GM21737 (cell line): ENCODE data around the gene HCFC1.
"Not testable (repeated sequence)": the region's sequence is repeated elsewhere in the genome, so short reads cannot be mapped to it uniquely, and the experiment has no call there.

Source experiments
- ATAC-seq: cut with Tn5 transposase; IDR thresholded peaks from one replicate; pipeline ENCODE4 v1.9.1; 2021; ENCODE audit warnings: mild to moderate bottlenecking, moderate library complexity; ENCODE audit not compliant: unreplicated experiment

The HCFC1 gene

DNA sequence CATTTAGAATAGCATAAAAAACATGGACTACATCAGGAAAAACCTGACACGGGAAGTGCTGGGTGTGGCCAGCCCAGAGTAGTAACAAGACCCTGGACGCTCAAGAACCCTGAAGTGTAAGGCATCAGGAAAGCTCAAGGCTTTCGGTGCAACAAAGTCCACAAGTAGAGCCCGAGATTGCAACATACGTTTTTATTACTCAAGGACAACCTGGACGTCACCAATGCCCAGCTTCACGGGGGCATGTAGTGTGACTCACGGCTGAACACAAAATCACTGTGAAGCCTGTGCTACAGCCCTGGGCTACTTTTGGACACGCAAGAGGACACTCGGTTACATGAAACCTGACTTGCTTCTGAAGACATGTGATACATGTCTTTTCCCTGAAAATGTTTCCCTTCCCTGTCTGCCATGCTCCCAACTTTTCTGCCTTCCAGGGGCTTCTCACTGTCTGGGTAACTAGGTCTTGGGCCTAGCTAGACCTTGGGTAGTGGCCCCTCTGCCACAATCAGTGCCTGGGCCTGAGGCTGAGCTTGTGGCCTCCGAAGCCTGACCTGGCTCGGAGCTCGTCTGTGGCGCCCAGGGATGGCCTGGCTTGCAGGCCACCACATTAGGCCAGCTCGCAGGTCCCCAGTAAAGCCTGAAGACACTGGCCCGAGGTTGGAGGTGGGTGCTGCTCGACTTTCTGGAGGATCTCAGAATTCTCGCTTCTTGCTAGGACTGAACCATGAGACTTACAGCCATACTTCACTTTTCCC is 38.9 kb upstream of the HCFC1 start:
- ATAC-seq = no peak

DNA sequence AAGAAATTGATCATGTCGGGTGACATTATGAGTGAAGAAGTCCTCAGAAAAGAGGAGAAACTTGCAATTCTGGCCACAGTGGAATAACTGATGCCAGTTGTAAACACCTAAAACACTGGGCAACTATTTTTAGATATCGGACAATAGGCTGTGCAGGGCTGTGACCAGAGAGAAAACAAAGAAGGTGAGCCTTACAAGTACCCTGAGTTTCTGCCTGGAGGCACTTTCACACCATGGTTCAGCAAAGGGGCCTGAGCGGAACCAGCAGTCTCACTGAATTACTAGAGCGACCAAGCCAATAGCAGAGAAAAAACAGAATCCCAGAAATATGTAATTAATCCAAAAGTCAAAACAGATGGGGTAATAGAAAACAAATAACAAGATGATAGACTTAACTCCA is 36.9 kb upstream of the HCFC1 start:
- ATAC-seq = no peak

DNA sequence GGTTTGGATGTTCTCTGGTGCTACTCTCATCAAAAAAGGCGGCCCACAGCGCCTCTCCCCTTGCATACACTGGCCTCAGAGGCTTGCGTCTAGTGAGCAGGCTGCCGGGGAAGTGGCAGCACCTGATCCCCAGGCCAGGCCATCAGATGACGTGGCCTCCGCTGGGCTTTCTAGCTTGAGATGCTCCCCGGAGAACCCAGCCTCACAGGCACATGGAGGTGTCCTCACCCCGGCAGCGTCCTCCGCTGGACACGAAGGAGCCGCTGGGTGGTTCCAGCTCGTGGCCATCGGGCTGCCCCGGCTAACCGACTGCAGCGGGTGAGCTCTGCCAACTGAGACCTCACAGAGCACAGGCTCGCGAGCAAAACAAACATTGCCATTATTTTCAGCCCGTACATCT is 35.3 kb upstream of the HCFC1 start:
- no peak for ATAC-seq

DNA sequence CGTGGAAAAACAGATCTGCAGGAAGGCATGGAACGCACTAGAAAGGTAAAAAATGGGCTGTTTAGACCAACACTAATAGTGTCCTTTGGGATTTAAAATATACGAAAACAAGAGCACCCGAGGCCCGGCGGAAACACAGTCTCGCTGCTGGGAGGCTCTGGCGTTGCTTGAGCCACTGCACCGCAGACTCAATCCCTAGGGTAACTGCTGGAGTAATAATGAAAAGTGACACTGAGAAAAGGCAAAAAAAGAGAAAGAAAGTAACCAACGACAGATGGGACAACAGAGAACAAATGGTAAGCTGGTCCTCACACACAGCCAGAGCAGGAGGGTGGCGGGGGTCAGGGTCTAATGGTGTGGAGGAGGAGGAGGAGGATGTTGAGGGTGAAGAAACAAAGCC is 32.7 kb upstream of the HCFC1 start:
- ATAC-seq = no peak

DNA sequence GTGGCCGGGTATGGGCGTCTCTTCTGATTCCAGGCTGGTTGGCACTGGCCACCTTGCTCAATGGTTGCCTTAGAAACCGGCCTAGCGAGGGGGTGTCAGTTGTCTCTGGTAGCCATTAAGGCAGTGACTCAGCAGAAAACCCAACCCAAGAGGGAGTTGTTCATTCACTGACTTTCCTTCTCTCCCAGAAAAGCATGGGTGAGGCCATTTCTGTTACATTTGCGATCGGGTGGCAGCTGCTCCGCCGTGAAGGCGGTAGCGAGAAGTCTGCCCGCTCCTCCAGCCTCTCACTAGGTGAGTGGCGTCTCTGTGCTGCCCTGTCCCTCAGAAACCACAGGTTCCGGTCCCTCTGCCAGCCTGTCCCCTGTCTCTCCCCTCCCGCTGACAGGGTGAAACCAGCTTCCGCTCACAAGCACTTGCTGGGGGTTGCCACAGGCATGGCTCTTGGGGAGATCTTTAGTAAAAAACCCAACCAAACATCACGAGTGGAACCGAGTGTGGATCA is 30.6 kb upstream of the HCFC1 start:
- peak; percentile 50 for ATAC-seq

DNA sequence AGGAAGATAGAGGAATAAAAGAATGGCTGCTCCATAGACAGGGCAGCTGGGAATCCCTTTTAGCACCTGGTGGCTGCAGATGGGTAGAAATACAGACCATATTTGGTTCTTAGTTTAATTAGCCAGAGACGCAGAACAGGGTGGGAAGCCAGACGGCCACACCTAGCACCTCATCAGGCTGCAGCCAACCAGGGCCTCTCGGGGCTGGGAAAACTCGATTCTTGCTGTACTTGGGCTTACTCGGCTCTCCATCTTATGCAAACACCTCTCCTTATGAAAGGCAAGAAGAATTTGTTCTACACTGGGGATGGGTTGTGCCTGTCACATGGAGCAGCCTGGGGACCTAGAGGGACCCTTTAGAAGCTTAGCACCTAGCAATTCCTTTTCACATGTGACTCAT is 28.4 kb upstream of the HCFC1 start:
- no peak for ATAC-seq

DNA sequence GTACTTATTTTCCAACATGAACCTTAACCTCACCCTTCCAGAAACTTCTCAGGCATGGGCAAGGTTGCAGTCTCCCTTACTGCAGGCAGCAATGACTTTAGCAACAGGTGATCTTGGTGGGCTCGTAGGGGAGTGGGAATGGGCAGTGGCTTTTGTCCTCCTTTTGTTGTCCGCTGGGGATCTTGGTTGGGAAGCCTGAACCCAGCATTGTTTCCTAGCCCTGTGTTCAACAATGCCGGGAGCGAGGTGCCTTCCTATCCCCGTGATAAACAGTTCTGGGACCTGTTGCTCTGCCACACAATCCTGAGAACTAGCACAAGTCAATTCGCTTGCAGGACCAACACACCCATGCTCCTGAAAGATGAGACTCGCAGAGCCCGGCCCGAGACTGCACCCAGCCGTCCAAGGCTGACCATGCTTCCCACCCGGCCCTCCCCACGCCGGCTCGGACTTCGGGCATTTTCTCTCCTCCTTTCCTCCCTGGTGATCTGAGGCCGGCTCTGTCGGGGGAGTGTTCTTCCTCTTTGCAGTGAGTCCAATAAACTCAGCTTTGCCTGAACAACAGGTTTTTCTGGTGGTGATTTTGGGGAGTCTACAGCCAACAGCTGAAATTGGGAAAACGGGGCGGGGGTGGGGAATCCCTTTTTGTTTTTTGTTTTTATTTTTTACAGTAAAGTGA is 27.9 kb upstream of the HCFC1 start:
- ATAC-seq = no peak

DNA sequence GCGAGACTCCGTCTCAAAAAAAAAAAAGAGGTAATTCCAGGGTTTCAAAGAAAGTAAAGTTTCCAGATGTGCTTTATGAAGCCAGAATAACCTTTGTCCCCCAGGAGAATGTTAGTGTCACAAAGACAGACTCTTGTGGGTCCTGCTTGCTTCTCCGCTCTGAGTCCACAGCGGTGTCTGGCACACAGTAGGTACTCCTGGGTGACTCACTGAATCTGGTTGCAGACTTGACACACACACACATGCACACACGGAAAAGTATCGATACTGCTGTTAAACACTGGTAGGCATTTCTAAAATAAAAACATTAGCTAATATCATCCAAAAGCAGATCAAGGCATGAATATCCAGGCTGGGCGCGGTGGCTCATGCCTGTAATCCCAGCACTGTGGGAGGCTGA is 23.9 kb upstream of the HCFC1 start:
- no peak for ATAC-seq

DNA sequence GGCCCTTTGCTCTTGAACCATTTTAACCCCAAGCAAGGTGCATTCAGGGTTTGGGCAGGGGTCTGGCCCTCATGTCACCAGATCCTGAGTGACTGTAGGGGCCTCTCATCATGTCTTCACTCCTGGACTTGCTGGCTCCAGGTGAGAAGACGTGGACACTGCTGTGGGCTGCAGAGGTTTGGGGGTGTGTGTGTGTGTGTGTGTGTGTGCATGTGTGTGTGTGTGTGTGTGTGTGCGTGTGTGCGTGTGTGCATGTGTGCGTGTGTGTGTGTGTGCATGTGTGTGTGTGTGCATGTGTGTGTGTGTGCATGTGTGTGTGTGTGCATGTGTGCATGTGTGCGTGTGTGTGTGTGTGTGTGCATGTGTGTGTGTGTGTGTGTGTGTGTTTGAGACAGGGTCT is 22.8 kb upstream of the HCFC1 start:
- ATAC-seq = not testable (repeated sequence)

DNA sequence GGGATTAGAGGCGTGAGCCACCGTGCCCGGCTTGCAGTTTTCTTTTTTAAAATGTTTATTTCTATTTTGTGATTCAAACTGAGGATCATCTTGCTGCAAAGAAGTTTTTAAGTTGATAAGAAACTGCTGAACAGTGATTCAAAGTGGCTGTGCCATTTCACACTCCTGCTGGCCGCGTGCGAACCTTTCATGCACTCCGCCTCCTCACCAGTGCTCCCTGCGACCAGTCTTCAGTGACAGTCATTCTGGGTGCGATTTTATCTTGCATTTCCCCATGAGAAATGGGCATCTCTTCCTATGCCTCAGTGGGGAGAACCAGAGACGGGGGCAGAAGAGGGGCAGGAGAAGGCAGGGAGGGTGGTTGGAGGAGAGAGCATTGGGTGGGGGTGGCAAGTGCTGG is 22.4 kb upstream of the HCFC1 start:
- ATAC-seq = no peak

DNA sequence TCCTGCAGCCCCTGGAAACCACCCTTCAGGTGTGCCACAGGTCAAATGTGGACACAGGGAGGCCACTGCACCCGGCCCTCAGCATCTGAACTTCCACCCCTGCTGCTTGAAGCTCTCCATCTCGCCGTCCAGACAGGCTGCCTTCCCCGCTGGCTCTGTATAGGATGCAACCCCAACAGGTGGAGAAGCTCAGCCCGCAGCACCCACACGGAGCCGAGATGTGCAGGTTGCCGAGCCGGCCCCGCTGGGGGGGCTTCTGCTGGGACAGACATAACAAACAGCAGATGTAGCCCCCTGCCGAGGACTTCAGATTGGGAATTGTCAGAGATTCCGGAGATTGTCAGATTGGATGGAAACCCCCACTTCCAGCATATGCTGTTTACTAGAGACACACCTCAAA is 21.5 kb upstream of the HCFC1 start:
- no peak for ATAC-seq

DNA sequence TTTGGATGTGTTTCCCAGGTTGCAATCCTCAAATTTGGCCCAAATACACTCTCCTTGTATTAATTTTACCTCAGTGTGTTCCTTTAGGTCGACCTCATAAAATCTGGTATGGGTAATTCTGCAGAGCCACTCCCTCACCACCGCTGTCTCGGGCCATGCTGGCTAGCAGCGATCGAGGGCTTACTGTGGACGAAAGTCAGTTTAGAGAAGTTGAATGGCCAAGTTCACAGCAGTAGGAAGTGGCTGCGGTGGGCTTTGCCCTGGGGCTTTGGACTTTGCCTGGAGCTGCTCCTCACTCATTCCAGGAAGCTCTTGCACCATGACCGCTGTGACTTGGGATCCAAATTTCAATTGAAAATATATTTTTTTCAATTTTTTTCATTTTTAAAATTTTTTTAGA is 20.6 kb upstream of the HCFC1 start:
- ATAC-seq = no peak

DNA sequence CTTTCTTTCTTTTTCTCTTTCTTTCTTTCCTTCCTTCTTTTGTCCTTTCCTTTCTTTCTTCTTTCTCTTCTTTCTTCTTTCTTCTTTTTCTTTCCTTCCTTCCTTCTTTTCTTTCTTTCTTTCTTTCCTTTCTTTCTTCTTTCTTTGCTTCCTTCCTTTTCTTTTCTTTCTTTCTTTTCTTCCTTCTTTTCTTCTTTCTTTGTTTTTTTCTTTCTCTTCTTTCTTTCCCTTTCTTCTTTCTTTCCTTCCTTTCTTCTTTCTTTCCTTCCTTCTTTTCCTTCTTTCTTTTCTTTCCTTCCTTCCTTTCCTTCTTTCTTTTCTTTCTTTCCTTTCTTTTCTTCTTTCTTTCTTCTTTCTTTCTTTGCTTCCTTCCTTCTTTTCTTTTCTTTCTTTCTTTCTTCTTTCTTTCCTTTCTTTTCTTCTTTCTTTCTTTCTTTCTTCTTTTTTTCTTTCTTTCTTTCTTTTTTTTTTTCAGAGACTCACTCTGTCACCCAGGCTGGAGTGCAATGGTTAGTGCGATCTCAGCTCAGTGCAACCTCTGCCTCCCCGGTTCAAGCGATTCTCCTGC is 19.5 kb upstream of the HCFC1 start:
- no peak for ATAC-seq

DNA sequence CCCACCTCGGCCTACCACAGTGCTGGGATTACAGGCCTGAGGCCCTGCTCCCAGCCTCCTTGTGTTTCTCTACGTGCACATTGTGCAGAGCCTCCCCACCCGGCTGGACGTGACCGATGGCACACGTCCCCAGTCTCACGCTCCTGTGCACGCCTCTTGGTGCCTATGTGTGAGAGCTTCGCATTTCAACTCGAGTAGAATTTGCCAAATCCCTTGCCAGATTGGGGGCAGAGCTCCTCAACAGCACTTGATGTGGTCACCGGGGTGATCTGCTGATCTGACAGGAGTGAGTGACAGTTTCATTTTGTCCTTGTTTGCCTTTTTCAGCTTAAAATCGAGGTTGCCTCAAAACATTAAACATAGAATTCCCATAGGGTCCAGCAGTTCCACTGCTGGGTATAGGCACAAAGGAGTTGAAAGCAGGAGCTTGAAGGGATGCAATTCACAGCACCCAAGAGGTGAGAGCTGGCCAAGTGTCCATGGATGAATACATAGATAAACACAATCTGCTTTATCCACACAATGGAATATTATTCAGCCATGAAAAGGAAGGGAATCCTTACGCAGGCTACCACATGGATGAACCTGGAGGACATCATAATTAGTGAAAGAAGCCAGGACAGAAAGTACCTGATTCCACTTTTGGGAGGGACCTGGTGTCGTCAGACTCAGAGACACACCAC is 18.5 kb upstream of the HCFC1 start:
- ATAC-seq = no peak

DNA sequence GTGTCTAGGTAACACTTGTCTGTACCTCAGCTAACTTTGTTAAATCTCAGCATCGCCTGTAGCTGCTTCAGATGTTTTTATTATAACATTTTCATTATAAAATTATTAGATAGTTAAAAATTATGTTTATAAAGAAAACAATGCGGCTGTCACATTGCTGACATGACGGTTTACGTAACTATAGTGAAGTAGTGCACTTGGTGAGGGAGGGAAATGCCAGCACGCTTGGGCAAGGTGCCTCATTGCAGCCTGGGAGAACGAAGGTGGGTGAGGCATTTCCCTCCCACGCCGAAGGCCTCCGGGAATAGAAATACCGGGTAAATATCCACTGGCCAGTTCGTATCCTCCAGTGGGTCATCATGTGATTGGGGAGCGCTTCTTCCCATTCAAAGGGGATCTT is 16.9 kb upstream of the HCFC1 start:
- no peak for ATAC-seq

DNA sequence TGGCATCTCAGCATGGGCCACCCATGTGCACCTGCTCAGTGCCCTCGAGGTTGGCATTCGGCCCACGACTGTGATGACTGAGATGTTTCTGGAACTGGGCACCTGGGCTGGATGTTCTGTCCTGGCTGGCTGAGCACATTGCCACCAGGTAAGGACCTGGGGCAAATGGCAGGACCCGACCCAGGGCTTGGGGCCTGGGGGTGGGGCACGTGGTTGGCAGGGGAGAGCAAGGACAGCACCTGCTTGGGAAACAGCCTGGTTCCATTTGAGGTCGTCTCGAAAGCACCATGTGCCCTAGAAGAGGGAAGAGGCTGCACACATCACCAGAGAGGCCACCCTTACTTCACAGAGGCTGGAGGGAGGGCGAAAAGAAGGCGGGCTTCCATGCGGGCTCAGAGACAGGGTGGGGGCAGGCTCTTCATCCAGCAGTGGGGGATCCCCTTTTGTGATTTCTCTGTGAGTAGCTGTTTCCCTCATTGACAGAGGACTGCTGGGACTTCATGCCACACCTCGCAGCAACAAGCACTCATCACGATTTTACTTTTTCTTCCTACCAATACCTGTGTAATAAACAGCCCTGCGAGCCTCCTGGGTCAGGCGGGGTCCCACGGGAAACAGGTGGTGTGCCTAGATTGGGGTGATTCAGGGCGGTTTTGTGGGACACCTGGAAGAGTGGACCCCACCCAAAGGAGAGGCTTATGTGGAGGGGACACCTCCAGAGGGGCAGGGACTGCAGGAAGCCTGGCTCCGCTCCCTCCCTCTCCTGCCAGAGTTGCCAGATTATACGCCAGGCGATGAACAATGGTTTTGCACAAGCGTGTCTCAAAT is 12.9 kb upstream of the HCFC1 start:
- ATAC-seq = no peak

DNA sequence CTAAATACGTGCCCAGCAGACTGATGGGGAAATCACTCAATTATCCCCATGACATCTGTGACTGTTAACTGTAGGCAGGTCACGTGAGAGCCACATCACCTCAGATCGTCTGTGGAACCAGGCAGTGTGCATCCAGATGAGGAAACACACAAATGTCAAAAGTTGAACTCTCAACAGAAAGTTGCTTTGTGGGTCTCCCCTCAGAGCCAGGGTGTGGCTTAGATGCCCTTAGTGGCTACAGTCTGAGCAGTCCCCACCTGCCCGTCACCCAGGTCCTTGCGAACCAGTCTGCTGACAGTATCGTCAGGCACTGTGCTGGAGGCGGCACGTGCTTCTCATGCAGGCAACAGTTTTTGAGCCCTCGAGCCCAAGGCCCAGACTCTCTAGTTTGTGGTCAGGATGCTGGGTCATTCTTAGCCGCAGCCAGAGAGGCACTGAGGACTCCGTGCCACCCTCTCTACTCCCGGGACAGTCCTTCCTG is 11.7 kb upstream of the HCFC1 start:
- ATAC-seq = no peak

DNA sequence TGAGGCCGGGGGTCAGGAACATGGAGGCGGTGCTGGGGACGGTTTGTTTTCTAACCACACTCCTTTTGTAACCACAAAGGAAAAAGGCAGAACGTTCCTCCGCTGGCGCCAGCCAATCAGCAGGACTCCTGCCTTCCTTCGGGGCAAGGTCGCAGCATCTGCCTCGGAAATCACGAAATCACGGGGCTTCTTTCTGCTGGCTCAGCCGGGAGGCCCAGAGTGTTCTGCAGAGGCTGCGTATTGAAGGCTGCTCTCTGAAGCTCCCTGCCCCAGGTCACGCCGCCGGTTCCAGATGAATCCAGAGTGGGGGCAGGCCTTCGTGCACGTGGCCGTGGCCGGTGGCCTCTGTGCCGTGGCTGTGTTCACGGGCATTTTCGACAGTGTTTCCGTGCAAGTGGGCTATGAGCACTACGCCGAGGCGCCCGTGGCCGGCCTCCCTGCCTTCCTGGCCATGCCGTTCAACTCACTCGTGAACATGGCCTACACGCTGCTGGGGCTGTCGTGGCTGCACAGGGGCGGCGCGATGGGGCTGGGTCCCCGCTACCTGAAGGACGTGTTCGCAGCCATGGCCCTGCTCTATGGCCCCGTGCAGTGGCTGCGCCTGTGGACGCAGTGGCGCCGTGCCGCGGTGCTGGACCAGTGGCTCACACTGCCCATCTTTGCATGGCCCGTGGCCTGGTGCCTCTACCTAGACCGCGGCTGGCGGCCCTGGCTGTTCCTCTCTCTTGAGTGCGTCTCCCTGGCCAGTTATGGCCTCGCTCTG is 10.3 kb upstream of the HCFC1 start:
- no peak for ATAC-seq

DNA sequence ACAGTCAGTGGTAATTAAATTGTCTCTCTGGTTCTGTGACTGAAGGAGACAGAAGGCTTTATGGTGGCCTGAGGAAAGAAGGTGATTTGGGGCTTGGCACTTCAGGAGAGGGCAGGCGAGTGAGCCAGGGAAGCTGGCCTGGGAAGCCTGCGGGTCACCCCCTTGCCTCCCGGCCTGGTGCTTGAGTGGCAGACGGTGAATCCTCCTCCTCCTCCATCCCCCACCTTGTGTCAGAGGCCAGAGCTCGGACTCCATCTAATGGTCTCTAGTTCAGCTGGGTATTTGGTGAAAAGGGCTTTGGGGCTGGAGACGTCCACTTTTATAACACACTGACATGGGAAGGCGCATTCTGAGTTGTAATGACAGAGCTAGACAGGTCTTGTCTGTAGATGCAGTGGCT is 9.6 kb upstream of the HCFC1 start:
- no peak for ATAC-seq

DNA sequence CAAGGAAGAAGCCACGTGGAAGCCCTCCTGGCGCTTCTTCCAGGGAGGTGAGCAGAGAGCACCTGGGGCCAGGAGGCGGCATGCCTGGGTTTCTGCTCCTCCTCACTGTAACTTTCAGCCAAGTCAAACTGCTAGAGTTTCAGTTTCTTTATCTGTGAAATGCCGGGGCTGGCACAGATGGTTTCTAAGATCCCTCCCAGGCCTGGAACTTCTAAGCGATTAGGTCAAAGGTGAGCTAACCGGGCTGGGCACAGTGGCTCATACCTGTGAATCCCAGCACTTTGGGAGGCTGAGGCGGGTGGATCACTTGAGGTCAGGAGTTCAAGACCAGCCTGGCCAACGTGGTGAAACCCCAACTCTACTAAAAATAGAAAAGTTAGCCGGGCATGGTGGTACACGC is 8.8 kb upstream of the HCFC1 start:
- peak; percentile 46 for ATAC-seq
